Mucosa of gallbladder (tissue), 1 donor: ENCODE results near the gene VDR. TPM values are rescaled to one million over a fixed set of nuclear protein-coding genes. Genes with fewer than 3 reads are reported as not detected.

Experiments used
- DNase-seq: peaks from one replicate; pipeline ENCODE4 v3.0.0-alpha.2; 2020; ENCODE audit warnings: low spot score
- total RNA-seq: library from RNA; stranded (reverse); gene quantifications from one replicate; pipeline ENCODE4 v1.2.1, GENCODE V29; 2021
- donor health status: DM: no; HTN: no; CAD: no.

Gene VDR
- total RNA-seq: 33.8 TPM

- DNase-seq: peak; percentile 79
These were observed at the start of gene VDR for GRCh38 chr12:47904713-47905709. VDR (minus strand) TSS chr12:47904994; CDS start chr12:47879113, 25,881 bp downstream.

- no peak for DNase-seq
These were observed 49.3 kb upstream of the VDR start for GRCh38 chr12:47954058-47954457.

GRCh38 chr12:47950856-47951468, 46.2 kb upstream of the VDR start:
- DNase-seq: no peak

- DNase-seq: peak; percentile 75
These were observed 44.9 kb upstream of the VDR start for GRCh38 chr12:47949441-47950341.

GRCh38 chr12:47947341-47947740, 42.5 kb upstream of the VDR start:
- no peak for DNase-seq

GRCh38 chr12:47946413-47947323, 41.9 kb upstream of the VDR start:
- DNase-seq: no peak

- DNase-seq: no peak
These were observed 40.5 kb upstream of the VDR start for GRCh38 chr12:47945341-47945728.

GRCh38 chr12:47944685-47945340, 40.0 kb upstream of the VDR start:
- DNase-seq: no peak

- DNase-seq: peak; percentile 50
These were observed 39.0 kb upstream of the VDR start for GRCh38 chr12:47943623-47944340.

- no peak for DNase-seq
These were observed 37.9 kb upstream of the VDR start for GRCh38 chr12:47942614-47943225.

GRCh38 chr12:47941871-47942613, 37.2 kb upstream of the VDR start:
- DNase-seq: no peak

GRCh38 chr12:47941475-47941780, 36.6 kb upstream of the VDR start:
- no peak for DNase-seq

- DNase-seq: no peak
These were observed 36.1 kb upstream of the VDR start for GRCh38 chr12:47940773-47941474.

GRCh38 chr12:47939009-47939601, 34.3 kb upstream of the VDR start:
- DNase-seq: peak; percentile 71

- DNase-seq: no peak
These were observed 33.8 kb upstream of the VDR start for GRCh38 chr12:47938594-47938993.

GRCh38 chr12:47938093-47938492, 33.3 kb upstream of the VDR start:
- DNase-seq: no peak

- DNase-seq: peak; percentile 60
These were observed 30.4 kb upstream of the VDR start for GRCh38 chr12:47935184-47935583.

- DNase-seq: no peak
These were observed 26.4 kb upstream of the VDR start for GRCh38 chr12:47931187-47931586.
